ENCODE data around the gene ANKRD2. TPM values are rescaled to one million over a fixed set of nuclear protein-coding genes. Genes with fewer than 3 reads are reported as not detected.

The ANKRD2 gene
- total RNA-seq, 1 donor from 2014 or later = not detected

DNA sequence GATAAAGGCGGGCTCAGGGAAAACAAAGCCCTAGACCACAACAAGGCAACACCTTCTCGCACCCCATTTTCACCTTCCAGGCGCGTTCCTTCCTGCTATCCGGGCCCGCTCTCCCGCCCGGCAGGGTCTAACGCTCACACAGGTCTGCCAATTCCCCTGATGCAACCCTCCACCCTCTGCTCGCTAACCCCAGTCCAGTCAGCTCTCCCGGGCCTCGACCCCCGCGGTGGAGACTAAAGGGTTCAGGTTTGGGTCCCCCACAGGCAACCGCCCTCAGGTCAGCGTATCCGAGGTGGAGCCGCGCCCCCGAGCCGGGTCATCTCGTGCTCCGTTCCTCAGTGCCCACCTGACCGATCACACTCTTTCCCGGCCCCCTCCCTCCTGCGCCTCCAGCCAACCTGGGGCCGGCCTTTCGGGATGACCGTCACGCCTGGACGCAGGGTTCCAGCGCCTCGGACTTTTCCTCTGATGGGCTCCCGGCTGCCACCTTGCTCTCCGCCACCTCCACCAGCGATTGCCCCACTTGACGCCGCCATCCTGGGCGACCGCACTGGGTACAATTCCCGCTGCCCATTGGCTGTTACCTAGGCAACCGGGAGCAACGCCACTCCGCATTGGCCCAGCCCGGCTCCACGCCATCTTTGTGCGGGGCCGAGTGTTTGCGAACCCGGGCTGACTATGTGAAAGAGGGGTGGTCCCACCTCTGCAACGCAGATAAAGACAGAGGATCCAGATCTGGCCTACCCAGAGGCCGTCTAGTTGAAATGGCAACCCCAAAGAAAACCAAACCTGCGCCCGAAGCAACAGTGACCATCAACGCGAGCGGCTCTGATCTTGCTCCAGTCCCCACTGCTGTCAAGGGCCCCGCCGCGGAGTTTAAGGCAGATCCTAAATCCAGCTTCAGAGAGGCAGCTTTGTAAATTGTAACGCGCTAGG lies 60.6 kb downstream of the ANKRD2 start, which contains the start of gene MORN4:
MORN4 (minus strand) TSS at position 552 of the 936 bp plus-strand sequence. CDS start 13,847 bp downstream, outside the sequence.
- H3K27me3 Mint-ChIP-seq = no peaks in the 10 kb centered on the region
- TF ChIP-seq, protein P1, sequence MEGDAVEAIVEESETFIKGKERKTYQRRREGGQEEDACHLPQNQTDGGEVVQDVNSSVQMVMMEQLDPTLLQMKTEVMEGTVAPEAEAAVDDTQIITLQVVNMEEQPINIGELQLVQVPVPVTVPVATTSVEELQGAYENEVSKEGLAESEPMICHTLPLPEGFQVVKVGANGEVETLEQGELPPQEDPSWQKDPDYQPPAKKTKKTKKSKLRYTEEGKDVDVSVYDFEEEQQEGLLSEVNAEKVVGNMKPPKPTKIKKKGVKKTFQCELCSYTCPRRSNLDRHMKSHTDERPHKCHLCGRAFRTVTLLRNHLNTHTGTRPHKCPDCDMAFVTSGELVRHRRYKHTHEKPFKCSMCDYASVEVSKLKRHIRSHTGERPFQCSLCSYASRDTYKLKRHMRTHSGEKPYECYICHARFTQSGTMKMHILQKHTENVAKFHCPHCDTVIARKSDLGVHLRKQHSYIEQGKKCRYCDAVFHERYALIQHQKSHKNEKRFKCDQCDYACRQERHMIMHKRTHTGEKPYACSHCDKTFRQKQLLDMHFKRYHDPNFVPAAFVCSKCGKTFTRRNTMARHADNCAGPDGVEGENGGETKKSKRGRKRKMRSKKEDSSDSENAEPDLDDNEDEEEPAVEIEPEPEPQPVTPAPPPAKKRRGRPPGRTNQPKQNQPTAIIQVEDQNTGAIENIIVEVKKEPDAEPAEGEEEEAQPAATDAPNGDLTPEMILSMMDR (IDR thresholded peaks at IDR 0.05; ENCODE audit: unreplicated experiment) = no peak
- peak within 1 kb of the TSS; percentile 95 for H3K27ac Mint-ChIP-seq
- peaks cover 12% of the 10 kb centered on the region for H3K4me1 Mint-ChIP-seq (ENCODE audit: low read depth)
- peak; percentile 88 for DNase-seq (ENCODE audit: low spot score, unreplicated experiment)
- no peaks in the 10 kb centered on the region for H3K36me3 Mint-ChIP-seq (ENCODE audit: insufficient read depth)
- H3K9me3 Mint-ChIP-seq (ENCODE audit: low read depth) = no peaks in the 10 kb centered on the region
- H3K4me3 Mint-ChIP-seq (ENCODE audit: low read depth) = peak within 1 kb of the TSS; percentile 98

Other genes starting within 250 kb of the ANKRD2 start
- gene FRAT2, start 238.1 kb upstream of the ANKRD2 start, total RNA-seq = 37.7 and 38.7 TPM in 2 replicates
- gene RRP12, start 171.4 kb upstream of the ANKRD2 start, total RNA-seq = 33.5 and 36.6 TPM in 2 replicates
- 130 and 137 TPM in 2 replicates for gene PGAM1, start 146.6 kb upstream of the ANKRD2 start, total RNA-seq
- 38.0 and 41.5 TPM in 2 replicates for gene EXOSC1, start 126.8 kb upstream of the ANKRD2 start, total RNA-seq
- 59.6 and 64.9 TPM in 2 replicates for gene ZDHHC16, start 126.6 kb upstream of the ANKRD2 start, total RNA-seq
- gene MMS19, start 74.4 kb upstream of the ANKRD2 start, total RNA-seq = 80.6 and 82.1 TPM in 2 replicates
- gene UBTD1, start 73.9 kb upstream of the ANKRD2 start, total RNA-seq = 9.0 and 9.2 TPM in 2 replicates
- gene HOGA1, start 11.6 kb downstream of the ANKRD2 start, total RNA-seq = 10.5 and 11.9 TPM in 2 replicates
- 0.91 and 0.96 TPM in 2 replicates for gene C10orf62, start 16.9 kb downstream of the ANKRD2 start, total RNA-seq
- 21.1 and 24.3 TPM in 2 replicates for gene MORN4, start 60.7 kb downstream of the ANKRD2 start, total RNA-seq
- 18.0 and 18.9 TPM in 2 replicates for gene PI4K2A, start 67.9 kb downstream of the ANKRD2 start, total RNA-seq
- 4.3 TPM in 2 replicates for gene AVPI1, start 114.5 kb downstream of the ANKRD2 start, total RNA-seq
- gene MARVELD1, start 141.0 kb downstream of the ANKRD2 start, total RNA-seq = 14.3 and 14.7 TPM in 2 replicates
- gene ZFYVE27, start 164.3 kb downstream of the ANKRD2 start, total RNA-seq = 43.4 and 44.2 TPM in 2 replicates
- gene SFRP5, start 199.2 kb downstream of the ANKRD2 start, total RNA-seq = 73.1 and 81.0 TPM in 2 replicates